GM12878 (cell line): Measurements from ENCODE around the gene ERC2. TPM values are rescaled to one million over a fixed set of nuclear protein-coding genes. Genes with fewer than 3 reads are reported as not detected.

Experiments
- ATAC-seq: fragments of 200-7000 bp; cut with Tn5 transposase; 3 replicates; pipeline ENCODE4 v1.9.1; 2020; ENCODE audit warnings: mild to moderate bottlenecking, moderate library complexity
- BruUV-seq: library from RNA; stranded (reverse); fragments of 400-500 nt; replicated peaks from 2 replicates; lab custom pipeline; 2021; lab: Mats Ljungman, UMichigan
- CTCF ChIA-PET: fragments of 300-600 bp; sonication (Branson Sonifier 250); formaldehyde crosslinking; extraction: SDS; loops from one replicate; lab custom pipeline; 2021; ENCODE audit warnings: inconsistent platforms; lab: Yijun Ruan, JAX
- POLR2A ChIA-PET: fragments of 350-600 bp; formaldehyde crosslinking; extraction: SDS; loops from one replicate; lab custom pipeline; 2021; ENCODE audit warnings: inconsistent platforms; lab: Charles Lee
- RAD21 ChIA-PET: fragments of 300-600 bp; sonication (Branson Sonifier 250); formaldehyde crosslinking; loops from one replicate; lab custom pipeline; 2023; ENCODE audit warnings: antibody characterized with exemption; ENCODE audit not compliant: unreplicated experiment; lab: Charles Lee
- SMC1A ChIA-PET: fragments of 300-600 bp; sonication (Branson Sonifier 250); formaldehyde crosslinking; loops from one replicate; lab custom pipeline; 2023; ENCODE audit not compliant: unreplicated experiment, uncharacterized antibody; lab: Charles Lee
- DNase-seq: peaks from one replicate; pipeline ENCODE4 v3.0.0-alpha.2; 2011; ENCODE audit warnings: low read depth, low spot score
- FAIRE-seq: peaks from 3 replicates; lab custom pipeline; 2011; peaks lifted over from hg19 to GRCh38; lab: Jason Lieb, UNC
- H2AFZ ChIP-seq: 2 replicates; pipeline ENCODE4 v1.6.0; 2011; ENCODE audit warnings: low read depth, low read length, control low read depth; ENCODE audit not compliant: control insufficient read depth
- H3K27ac ChIP-seq: 2 replicates; pipeline ENCODE4 v1.5.1; 2011; ENCODE audit warnings: control low read depth; ENCODE audit not compliant: control insufficient read depth, insufficient read depth
- H3K27me3 ChIP-seq, 2 experiments: replicated peaks in 1 of 2; 2 replicates each; pipeline versions ENCODE4 v1.6.0 to v1.6.1; 2011; ENCODE audit warnings: low read length in 1 of 2; ENCODE audit not compliant: control insufficient read depth in 2 of 2, insufficient read depth in 2 of 2
- H3K36me3 ChIP-seq, 2 experiments: 2 replicates each; pipeline ENCODE4 v1.5.1; 2011; ENCODE audit warnings: low read length in 1 of 2; ENCODE audit not compliant: control insufficient read depth in 2 of 2, insufficient read depth in 2 of 2
- H3K4me1 ChIP-seq: 2 replicates; pipeline ENCODE4 v1.6.1; 2011; ENCODE audit warnings: mild to moderate bottlenecking, low read length, moderate library complexity, mixed read lengths; ENCODE audit not compliant: control insufficient read depth, insufficient read depth
- H3K4me2 ChIP-seq: 2 replicates; pipeline ENCODE4 v1.6.0; 2011; ENCODE audit warnings: control low read depth; ENCODE audit not compliant: control insufficient read depth, insufficient read depth
- H3K4me3 ChIP-seq: fragments of 200-600 bp; sonication (generic); 2 replicates; pipeline ENCODE4 v1.5.1; 2016
- H3K79me2 ChIP-seq: 2 replicates; pipeline ENCODE4 v1.6.0; 2011; ENCODE audit warnings: low read length; ENCODE audit not compliant: control insufficient read depth, insufficient read depth
- H3K9ac ChIP-seq: 2 replicates; pipeline ENCODE4 v1.8.0; 2011; ENCODE audit warnings: low read length, control low read depth, mixed read lengths; ENCODE audit not compliant: control insufficient read depth, insufficient read depth
- H3K9me3 ChIP-seq: replicated peaks from 3 replicates; pipeline ENCODE4 v1.5.1; 2011; ENCODE audit warnings: mild to moderate bottlenecking, low read length; ENCODE audit not compliant: control insufficient read depth, insufficient read depth
- H4K20me1 ChIP-seq: 2 replicates; pipeline ENCODE4 v1.6.0; 2011; ENCODE audit not compliant: control insufficient read depth, insufficient read depth
- CHD4 ChIP-seq: fragments of 200-600 bp; sonication (generic); IDR thresholded peaks from 2 replicates; pipeline ENCODE4 v1.6.1; 2016; ENCODE audit warnings: mild to moderate bottlenecking
- IKZF1 ChIP-seq: fragments of 450-650 bp; conservative IDR thresholded peaks from 2 replicates; pipeline ENCODE4 v1.6.1; 2017; ENCODE audit warnings: antibody characterized with exemption, mild to moderate bottlenecking
- MTA2 ChIP-seq: fragments of 450-650 bp; IDR thresholded peaks from 2 replicates; pipeline ENCODE4 v1.6.1; 2016; ENCODE audit warnings: low read depth, mild to moderate bottlenecking, moderate library complexity
- NFXL1 ChIP-seq: fragments of 450-650 bp; IDR thresholded peaks from 2 replicates; pipeline ENCODE4 v1.6.1; 2017; ENCODE audit warnings: antibody characterized with exemption, mild to moderate bottlenecking, borderline replicate concordance
- NFYB ChIP-seq: IDR thresholded peaks from 2 replicates; pipeline ENCODE4 v1.6.1; 2011; ENCODE audit warnings: low read depth, mild to moderate bottlenecking, low read length, improper control_type of control experiment, moderate library complexity; ENCODE audit not compliant: insufficient read depth
- RELA ChIP-seq: fragments of 450-650 bp; IDR thresholded peaks from 2 replicates; pipeline ENCODE4 v1.8.0; 2014; ENCODE audit warnings: borderline replicate concordance; ENCODE audit not compliant: partially characterized antibody
- SIN3A ChIP-seq: IDR thresholded peaks from 2 replicates; pipeline ENCODE4 v1.6.1; 2012; ENCODE audit warnings: low read depth, low read length, improper control_type of control experiment
- SREBF1 ChIP-seq: IDR thresholded peaks from 2 replicates; pipeline ENCODE4 v1.6.1; 2012; ENCODE audit warnings: mild to moderate bottlenecking, low read length
- STAT1 ChIP-seq: fragments of 450-650 bp; conservative IDR thresholded peaks from 2 replicates; pipeline ENCODE4 v1.6.1; 2014; ENCODE audit warnings: antibody characterized with exemption, mild to moderate bottlenecking
- SUZ12 ChIP-seq: fragments of 200-600 bp; sonication (generic); IDR thresholded peaks from one replicate; pipeline ENCODE4 v1.6.1; 2018; ENCODE audit warnings: antibody characterized with exemption, mild to moderate bottlenecking; ENCODE audit not compliant: unreplicated experiment
- YY1 ChIP-seq: IDR thresholded peaks from 2 replicates; pipeline ENCODE4 v1.6.1; 2011; ENCODE audit warnings: low read depth, mild to moderate bottlenecking, low read length
- ZBED1 ChIP-seq: IDR thresholded peaks from 2 replicates; pipeline ENCODE4 v1.6.1; 2016; ENCODE audit warnings: borderline replicate concordance
- ZNF274 ChIP-seq: IDR thresholded peaks from one replicate; pipeline ENCODE4 v1.8.0; 2011; ENCODE audit not compliant: insufficient read length, insufficient read depth
- ZSCAN29 ChIP-seq: fragments of 450-650 bp; IDR thresholded peaks from 2 replicates; pipeline ENCODE4 v1.6.1; 2017; ENCODE audit warnings: mild to moderate bottlenecking, moderate library complexity
- WGBS: methylation state at CpG from one replicate; pipeline ENCODE4 v1.1.6; 2016; ENCODE audit warnings: low lambda C conversion rate; ENCODE audit not compliant: insufficient replicate concordance, insufficient coverage; ENCODE audit errors: missing lambda C conversion rate; 5-methylcytosine and 5-hydroxymethylcytosine counted together
- in situ Hi-C: fragments of 300-500 bp; cut with MboI; formaldehyde crosslinking; loops from 9 replicates; pipeline ENCODE4 v1.14.3; 2018; ENCODE audit warnings: mixed read lengths
- intact Hi-C: fragments of 100-400 bp; cut with micrococcal nuclease; formaldehyde crosslinking; loops from one replicate; pipeline ENCODE4 v1.14.2; 2022; ENCODE audit not compliant: unreplicated experiment
- polyA plus RNA-seq, 11 experiments: library from polyadenylated mRNA; depleted of rRNA in 4 of 11; unstranded in 6 of 11; stranded (reverse) in 5 of 11; fragments of >200 nt; fragmentation: Nextera tagmentation in 4 of 11; fragmentation: Illumina TruSeq in 1 of 11; extraction: Ambion mirVana in 4 of 11; extraction: Trizol in 1 of 11; gene quantifications; 1 replicate in 1 of 11; 2 replicates in 10 of 11; pipeline versions ENCODE4 v1.2.1 to v1.2.3, GENCODE V29; 2011 to 2016; ENCODE audit warnings: inconsistent platforms in 2 of 11, missing spikeins in 2 of 11, low read depth in 1 of 11
- total RNA-seq, 4 experiments: library from RNA; depleted of rRNA in 3 of 4; stranded (reverse); fragments of >200 nt in 3 of 4; fragmentation: Illumina TruSeq in 1 of 4; extraction: Trizol in 1 of 4; gene quantifications; 2 replicates each; pipeline versions ENCODE4 v1.2.1 to v1.2.3, GENCODE V29; 2013 to 2021
- TF ChIP-seq, protein P1 (sequence below): fragments of 450-650 bp; IDR thresholded peaks from 2 replicates; pipeline ENCODE4 v1.6.1; 2018; ENCODE audit warnings: mild to moderate bottlenecking, low read depth, moderate library complexity; ENCODE audit not compliant: partially characterized antibody
- TF ChIP-seq, protein P2 (sequence below): IDR thresholded peaks from 2 replicates; pipeline ENCODE4 v1.6.1; 2011; ENCODE audit warnings: low read depth, low read length, improper control_type of control experiment, borderline replicate concordance
- TF ChIP-seq, protein P3 (sequence below): fragments of 150-350 bp; IDR thresholded peaks from 2 replicates; pipeline ENCODE4 v1.6.1; 2014; ENCODE audit warnings: mild to moderate bottlenecking, low read depth, low read length
- TF ChIP-seq, protein P4 (sequence below): fragments of 450-650 bp; IDR thresholded peaks from 2 replicates; pipeline ENCODE4 v1.6.1; 2018; ENCODE audit warnings: borderline replicate concordance, mild to moderate bottlenecking; ENCODE audit not compliant: partially characterized antibody

The ERC2 gene
- total and polyA plus RNA-seq, 10 of the 15 experiments (the other 5 are each of a cell fraction or from before 2014, with no cell fraction given): 0.06 to 1.4 (median 0.12) TPM; not detected in 3

DNA sequence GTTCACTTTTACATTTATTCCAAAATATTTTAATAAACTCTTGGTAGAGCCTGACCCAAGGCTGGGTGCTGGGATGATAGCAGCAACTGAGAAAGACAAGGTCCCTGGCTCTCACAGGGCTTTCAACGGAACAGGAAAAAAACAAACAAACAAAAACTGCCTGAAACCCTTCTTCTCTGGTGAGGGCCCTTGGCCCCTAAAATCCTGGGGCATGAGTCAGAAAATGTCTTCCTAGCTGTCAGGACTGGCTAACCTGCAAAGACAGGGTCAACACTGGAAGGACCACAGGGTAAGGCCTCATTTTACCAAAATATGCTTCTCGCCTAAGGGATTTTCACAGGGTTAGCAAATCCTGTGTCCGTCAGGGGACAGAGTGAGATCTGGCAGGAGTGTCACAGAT, 935.5 kb downstream of the ERC2 start:
- ChIA-PET RAD21 (no interaction called here), SMC1A (no interaction called here), POLR2A (no interaction called here), CTCF (no interaction called here)
- FAIRE-seq (no peak), DNase-seq (no peak), ATAC-seq (no peak)
- intact Hi-C loops: no loop called here
- in situ Hi-C loops: no loop called here
- H4K20me1 ChIP-seq: no peaks in the 10 kb centered on the region
- H2AFZ ChIP-seq: no peak overlapping the region
- H3K4me1 ChIP-seq: no peaks in the 10 kb centered on the region
- no peak overlapping the region for H3K4me3 ChIP-seq
- H3K4me2 ChIP-seq: no peak overlapping the region
- H3K79me2 ChIP-seq: no peaks in the 10 kb centered on the region
- no peak overlapping the region for H3K27ac ChIP-seq
- no TSS peak for BruUV-seq
- 52% methylated on average over 3 of the region's 3 CpGs for WGBS
- H3K27me3 ChIP-seq: no peaks in the 10 kb centered on the region
- no peak overlapping the region for H3K9ac ChIP-seq
- H3K9me3 ChIP-seq: no peaks in the 10 kb centered on the region; the same call in 2 of the 3 replicates
- no peaks in the 10 kb centered on the region for H3K36me3 ChIP-seq
- TF ChIP-seq STAT1 (no peak), NFXL1 (no peak), SIN3A (no peak), NFYB (no peak), RELA (no peak), CHD4 (no peak), MTA2 (no peak), IKZF1 (no peak), SREBF1 (no peak), ZBED1 (no peak), ZSCAN29 (no peak), YY1 (no peak), ZNF274 (no peak), SUZ12 (no peak)
- TF ChIP-seq, protein P1, sequence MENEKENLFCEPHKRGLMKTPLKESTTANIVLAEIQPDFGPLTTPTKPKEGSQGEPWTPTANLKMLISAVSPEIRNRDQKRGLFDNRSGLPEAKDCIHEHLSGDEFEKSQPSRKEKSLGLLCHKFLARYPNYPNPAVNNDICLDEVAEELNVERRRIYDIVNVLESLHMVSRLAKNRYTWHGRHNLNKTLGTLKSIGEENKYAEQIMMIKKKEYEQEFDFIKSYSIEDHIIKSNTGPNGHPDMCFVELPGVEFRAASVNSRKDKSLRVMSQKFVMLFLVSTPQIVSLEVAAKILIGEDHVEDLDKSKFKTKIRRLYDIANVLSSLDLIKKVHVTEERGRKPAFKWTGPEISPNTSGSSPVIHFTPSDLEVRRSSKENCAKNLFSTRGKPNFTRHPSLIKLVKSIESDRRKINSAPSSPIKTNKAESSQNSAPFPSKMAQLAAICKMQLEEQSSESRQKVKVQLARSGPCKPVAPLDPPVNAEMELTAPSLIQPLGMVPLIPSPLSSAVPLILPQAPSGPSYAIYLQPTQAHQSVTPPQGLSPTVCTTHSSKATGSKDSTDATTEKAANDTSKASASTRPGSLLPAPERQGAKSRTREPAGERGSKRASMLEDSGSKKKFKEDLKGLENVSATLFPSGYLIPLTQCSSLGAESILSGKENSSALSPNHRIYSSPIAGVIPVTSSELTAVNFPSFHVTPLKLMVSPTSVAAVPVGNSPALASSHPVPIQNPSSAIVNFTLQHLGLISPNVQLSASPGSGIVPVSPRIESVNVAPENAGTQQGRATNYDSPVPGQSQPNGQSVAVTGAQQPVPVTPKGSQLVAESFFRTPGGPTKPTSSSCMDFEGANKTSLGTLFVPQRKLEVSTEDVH: no peak
- TF ChIP-seq, protein P2, sequence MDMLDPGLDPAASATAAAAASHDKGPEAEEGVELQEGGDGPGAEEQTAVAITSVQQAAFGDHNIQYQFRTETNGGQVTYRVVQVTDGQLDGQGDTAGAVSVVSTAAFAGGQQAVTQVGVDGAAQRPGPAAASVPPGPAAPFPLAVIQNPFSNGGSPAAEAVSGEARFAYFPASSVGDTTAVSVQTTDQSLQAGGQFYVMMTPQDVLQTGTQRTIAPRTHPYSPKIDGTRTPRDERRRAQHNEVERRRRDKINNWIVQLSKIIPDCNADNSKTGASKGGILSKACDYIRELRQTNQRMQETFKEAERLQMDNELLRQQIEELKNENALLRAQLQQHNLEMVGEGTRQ: no peak
- TF ChIP-seq, protein P3, sequence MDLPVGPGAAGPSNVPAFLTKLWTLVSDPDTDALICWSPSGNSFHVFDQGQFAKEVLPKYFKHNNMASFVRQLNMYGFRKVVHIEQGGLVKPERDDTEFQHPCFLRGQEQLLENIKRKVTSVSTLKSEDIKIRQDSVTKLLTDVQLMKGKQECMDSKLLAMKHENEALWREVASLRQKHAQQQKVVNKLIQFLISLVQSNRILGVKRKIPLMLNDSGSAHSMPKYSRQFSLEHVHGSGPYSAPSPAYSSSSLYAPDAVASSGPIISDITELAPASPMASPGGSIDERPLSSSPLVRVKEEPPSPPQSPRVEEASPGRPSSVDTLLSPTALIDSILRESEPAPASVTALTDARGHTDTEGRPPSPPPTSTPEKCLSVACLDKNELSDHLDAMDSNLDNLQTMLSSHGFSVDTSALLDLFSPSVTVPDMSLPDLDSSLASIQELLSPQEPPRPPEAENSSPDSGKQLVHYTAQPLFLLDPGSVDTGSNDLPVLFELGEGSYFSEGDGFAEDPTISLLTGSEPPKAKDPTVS: no peak
- TF ChIP-seq, protein P4, sequence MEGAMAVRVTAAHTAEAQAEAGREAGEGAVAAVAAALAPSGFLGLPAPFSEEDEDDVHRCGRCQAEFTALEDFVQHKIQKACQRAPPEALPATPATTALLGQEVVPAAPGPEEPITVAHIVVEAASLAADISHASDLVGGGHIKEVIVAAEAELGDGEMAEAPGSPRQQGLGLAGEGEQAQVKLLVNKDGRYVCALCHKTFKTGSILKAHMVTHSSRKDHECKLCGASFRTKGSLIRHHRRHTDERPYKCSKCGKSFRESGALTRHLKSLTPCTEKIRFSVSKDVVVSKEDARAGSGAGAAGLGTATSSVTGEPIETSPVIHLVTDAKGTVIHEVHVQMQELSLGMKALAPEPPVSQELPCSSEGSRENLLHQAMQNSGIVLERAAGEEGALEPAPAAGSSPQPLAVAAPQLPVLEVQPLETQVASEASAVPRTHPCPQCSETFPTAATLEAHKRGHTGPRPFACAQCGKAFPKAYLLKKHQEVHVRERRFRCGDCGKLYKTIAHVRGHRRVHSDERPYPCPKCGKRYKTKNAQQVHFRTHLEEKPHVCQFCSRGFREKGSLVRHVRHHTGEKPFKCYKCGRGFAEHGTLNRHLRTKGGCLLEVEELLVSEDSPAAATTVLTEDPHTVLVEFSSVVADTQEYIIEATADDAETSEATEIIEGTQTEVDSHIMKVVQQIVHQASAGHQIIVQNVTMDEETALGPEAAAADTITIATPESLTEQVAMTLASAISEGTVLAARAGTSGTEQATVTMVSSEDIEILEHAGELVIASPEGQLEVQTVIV: no peak
